ENCODE measurements around the gene CHRM1.

The CHRM1 gene

GRCh38 chr11:62909107-62909894 lies 11.9 kb downstream of the CHRM1 start:
- H3K18ac ChIP-seq (ENCODE audit: low read length) = peak overlapping the region; percentile 86
- H2BK120ac ChIP-seq (ENCODE audit: low read depth, low read length) = peak overlapping the region; percentile 53
- no peaks in the 10 kb centered on the region for H3K79me1 ChIP-seq (ENCODE audit: low read depth, low read length)
- WGBS, 2 donors (ENCODE audit: extremely low coverage in 2 of 2, insufficient read length in 2 of 2, insufficient replicate concordance in 1 of 2) = no CpG with 5 or more reads among the region's 24 CpGs
- peaks cover 0 to 5% of the 10 kb centered on the region in 2 donors for H3K4me1 ChIP-seq (ENCODE audit: control insufficient read depth in 2 of 2, insufficient read depth in 1 of 2, low read depth in 1 of 2, low read length in 2 of 2)
- H2AK5ac ChIP-seq (ENCODE audit: low read depth, low read length) = peak overlapping the region; percentile 85
- H3K14ac ChIP-seq (ENCODE audit: low read length) = no peak overlapping the region
- H2BK15ac ChIP-seq (ENCODE audit: low read length) = peak overlapping the region; percentile 93
- H4K91ac ChIP-seq (ENCODE audit: low read depth, low read length, poor library complexity) = peak overlapping the region; percentile 82
- no peak overlapping the region for H3K9ac ChIP-seq (ENCODE audit: low read depth, low read length, poor library complexity)
- no peak overlapping the region for H3K4me3 ChIP-seq (ENCODE audit: low read length in 2 of 2)
- peak overlapping the region; percentile 47 for H3K23ac ChIP-seq (ENCODE audit: low read depth, low read length, poor library complexity)
- peak overlapping the region; percentile 6 for H2BK5ac ChIP-seq (ENCODE audit: low read length)
- DNase-seq (ENCODE audit: low spot score) = peak; percentile 58
- H4K8ac ChIP-seq (ENCODE audit: low read depth, low read length) = peak overlapping the region; percentile 27
- peak overlapping the region; percentile 70 for H2BK12ac ChIP-seq (ENCODE audit: low read length)
- H3K4me2 ChIP-seq (ENCODE audit: insufficient read depth, low read length, poor library complexity, severe bottlenecking) = no peak overlapping the region
- no peaks in the 10 kb centered on the region for H3K36me3 ChIP-seq (replicated peaks in 1 of 2; ENCODE audit: control insufficient read depth in 2 of 2, insufficient read depth in 2 of 2, low read length in 2 of 2)
- H3K9me3 ChIP-seq (replicated peaks in 1 of 2; ENCODE audit: control insufficient read depth in 2 of 2, insufficient read depth in 1 of 2, low read depth in 1 of 2, low read length in 2 of 2) = no peaks in the 10 kb centered on the region
- no peak overlapping the region for H3K27ac ChIP-seq (replicated peaks; ENCODE audit: low read length)
- H3K27me3 ChIP-seq (ENCODE audit: control insufficient read depth in 3 of 3, insufficient read depth in 3 of 3, low read depth in 1 of 3, low read length in 3 of 3) = peaks cover 0 to 41% (median 2%) of the 10 kb centered on the region in 3 experiments
- H2AFZ ChIP-seq (ENCODE audit: low read length) = peak overlapping the region; percentile 84
- H3K4ac ChIP-seq (ENCODE audit: low read length) = peak overlapping the region; percentile 67

GRCh38 chr11:62908468-62909072 lies 12.6 kb downstream of the CHRM1 start:
- Histone ChIP-seq H3K27me3 (ENCODE audit: control insufficient read depth in 3 of 3, insufficient read depth in 3 of 3, low read depth in 1 of 3, low read length in 3 of 3) (peaks cover 0 to 44% (median 2%) of the 10 kb centered on the region in 3 experiments), H2AFZ (ENCODE audit: low read length) (peak overlapping the region; percentile 84), H4K8ac (ENCODE audit: low read depth, low read length) (no peak overlapping the region), H3K4ac (ENCODE audit: low read length) (no peak overlapping the region), H3K36me3 (replicated peaks in 1 of 2; ENCODE audit: control insufficient read depth in 2 of 2, insufficient read depth in 2 of 2, low read length in 2 of 2) (no peaks in the 10 kb centered on the region), H2BK15ac (ENCODE audit: low read length) (peak overlapping the region; percentile 24), H3K79me1 (ENCODE audit: low read depth, low read length) (no peaks in the 10 kb centered on the region), H3K27ac (replicated peaks; ENCODE audit: low read length) (no peak overlapping the region), H3K14ac (ENCODE audit: low read length) (no peak overlapping the region), H3K9me3 (replicated peaks in 1 of 2; ENCODE audit: control insufficient read depth in 2 of 2, insufficient read depth in 1 of 2, low read depth in 1 of 2, low read length in 2 of 2) (no peaks in the 10 kb centered on the region), H2BK12ac (ENCODE audit: low read length) (peak overlapping the region; percentile 31), H2BK5ac (ENCODE audit: low read length) (no peak overlapping the region), H3K23ac (ENCODE audit: low read depth, low read length, poor library complexity) (no peak overlapping the region), H3K18ac (ENCODE audit: low read length) (peak overlapping the region; percentile 74), H2BK120ac (ENCODE audit: low read depth, low read length) (peak overlapping the region; percentile 53), H3K9ac (ENCODE audit: low read depth, low read length, poor library complexity) (no peak overlapping the region), H3K4me2 (ENCODE audit: insufficient read depth, low read length, poor library complexity, severe bottlenecking) (no peak overlapping the region), H2AK5ac (ENCODE audit: low read depth, low read length) (peak overlapping the region; percentile 85), H3K4me1 (ENCODE audit: control insufficient read depth in 2 of 2, insufficient read depth in 1 of 2, low read depth in 1 of 2, low read length in 2 of 2) (peaks cover 0 to 5% of the 10 kb centered on the region in 2 donors), H4K91ac (ENCODE audit: low read depth, low read length, poor library complexity) (no peak overlapping the region), H3K4me3 (ENCODE audit: low read length in 2 of 2) (no peak overlapping the region)
- no CpG with 5 or more reads among the region's 9 CpGs for WGBS, 2 donors (ENCODE audit: extremely low coverage in 2 of 2, insufficient read length in 2 of 2, insufficient replicate concordance in 1 of 2)
- DNase-seq (ENCODE audit: low spot score) = no peak

- H3K36me3 ChIP-seq (replicated peaks in 1 of 2; ENCODE audit: control insufficient read depth in 2 of 2, insufficient read depth in 2 of 2, low read length in 2 of 2) = no peaks in the 10 kb centered on the region
- H4K91ac ChIP-seq (ENCODE audit: low read depth, low read length, poor library complexity) = no peak overlapping the region
- H3K4ac ChIP-seq (ENCODE audit: low read length) = no peak overlapping the region
- H3K4me1 ChIP-seq (ENCODE audit: control insufficient read depth in 2 of 2, insufficient read depth in 1 of 2, low read depth in 1 of 2, low read length in 2 of 2) = peaks cover 0 to 5% of the 10 kb centered on the region in 2 donors
- no peaks in the 10 kb centered on the region for H3K9me3 ChIP-seq (replicated peaks in 1 of 2; ENCODE audit: control insufficient read depth in 2 of 2, insufficient read depth in 1 of 2, low read depth in 1 of 2, low read length in 2 of 2)
- H3K23ac ChIP-seq (ENCODE audit: low read depth, low read length, poor library complexity) = no peak overlapping the region
- no peak overlapping the region for H2BK5ac ChIP-seq (ENCODE audit: low read length)
- peaks cover 0 to 56% (median 2%) of the 10 kb centered on the region in 3 experiments for H3K27me3 ChIP-seq (ENCODE audit: control insufficient read depth in 3 of 3, insufficient read depth in 3 of 3, low read depth in 1 of 3, low read length in 3 of 3)
- no peak overlapping the region for H3K4me3 ChIP-seq (ENCODE audit: low read length in 2 of 2)
- H3K4me2 ChIP-seq (ENCODE audit: insufficient read depth, low read length, poor library complexity, severe bottlenecking) = no peak overlapping the region
- H4K8ac ChIP-seq (ENCODE audit: low read depth, low read length) = no peak overlapping the region
- no peak overlapping the region for H2BK12ac ChIP-seq (ENCODE audit: low read length)
- no peaks in the 10 kb centered on the region for H3K79me1 ChIP-seq (ENCODE audit: low read depth, low read length)
- no peak overlapping the region for H2BK120ac ChIP-seq (ENCODE audit: low read depth, low read length)
- no peak overlapping the region for H3K14ac ChIP-seq (ENCODE audit: low read length)
- peak overlapping the region; percentile 47 for H2AFZ ChIP-seq (ENCODE audit: low read length)
- no peak overlapping the region for H2BK15ac ChIP-seq (ENCODE audit: low read length)
- H2AK5ac ChIP-seq (ENCODE audit: low read depth, low read length) = no peak overlapping the region
- H3K27ac ChIP-seq (replicated peaks; ENCODE audit: low read length) = no peak overlapping the region
- peak; percentile 90 for DNase-seq (ENCODE audit: low spot score)
- no CpG with 5 or more reads among the region's 14 CpGs for WGBS, 2 donors (ENCODE audit: extremely low coverage in 2 of 2, insufficient read length in 2 of 2, insufficient replicate concordance in 1 of 2)
- H3K18ac ChIP-seq (ENCODE audit: low read length) = no peak overlapping the region
- H3K9ac ChIP-seq (ENCODE audit: low read depth, low read length, poor library complexity) = no peak overlapping the region
These were observed 15.1 kb downstream of the CHRM1 start for GRCh38 chr11:62905927-62906531.

GRCh38 chr11:62905296-62905695 lies 15.9 kb downstream of the CHRM1 start:
- H2BK15ac ChIP-seq (ENCODE audit: low read length) = no peak overlapping the region
- H3K4me2 ChIP-seq (ENCODE audit: insufficient read depth, low read length, poor library complexity, severe bottlenecking) = no peak overlapping the region
- no peak overlapping the region for H3K4me3 ChIP-seq (ENCODE audit: low read length in 2 of 2)
- H4K8ac ChIP-seq (ENCODE audit: low read depth, low read length) = no peak overlapping the region
- DNase-seq (ENCODE audit: low spot score) = no peak
- no peak overlapping the region for H2BK12ac ChIP-seq (ENCODE audit: low read length)
- no peak overlapping the region for H2AK5ac ChIP-seq (ENCODE audit: low read depth, low read length)
- H2BK120ac ChIP-seq (ENCODE audit: low read depth, low read length) = no peak overlapping the region
- H3K9ac ChIP-seq (ENCODE audit: low read depth, low read length, poor library complexity) = no peak overlapping the region
- no peaks in the 10 kb centered on the region for H3K79me1 ChIP-seq (ENCODE audit: low read depth, low read length)
- H3K4ac ChIP-seq (ENCODE audit: low read length) = no peak overlapping the region
- no peak overlapping the region for H3K14ac ChIP-seq (ENCODE audit: low read length)
- H3K27ac ChIP-seq (replicated peaks; ENCODE audit: low read length) = no peak overlapping the region
- H4K91ac ChIP-seq (ENCODE audit: low read depth, low read length, poor library complexity) = no peak overlapping the region
- H2BK5ac ChIP-seq (ENCODE audit: low read length) = no peak overlapping the region
- no peak overlapping the region for H3K18ac ChIP-seq (ENCODE audit: low read length)
- peaks cover 0 to 5% of the 10 kb centered on the region in 2 donors for H3K4me1 ChIP-seq (ENCODE audit: control insufficient read depth in 2 of 2, insufficient read depth in 1 of 2, low read depth in 1 of 2, low read length in 2 of 2)
- no CpG with 5 or more reads among the region's 3 CpGs for WGBS, 2 donors (ENCODE audit: extremely low coverage in 2 of 2, insufficient read length in 2 of 2, insufficient replicate concordance in 1 of 2)
- no peaks in the 10 kb centered on the region for H3K9me3 ChIP-seq (replicated peaks in 1 of 2; ENCODE audit: control insufficient read depth in 2 of 2, insufficient read depth in 1 of 2, low read depth in 1 of 2, low read length in 2 of 2)
- H3K23ac ChIP-seq (ENCODE audit: low read depth, low read length, poor library complexity) = no peak overlapping the region
- peak overlapping the region; percentile 47 for H2AFZ ChIP-seq (ENCODE audit: low read length)
- no peaks in the 10 kb centered on the region for H3K36me3 ChIP-seq (replicated peaks in 1 of 2; ENCODE audit: control insufficient read depth in 2 of 2, insufficient read depth in 2 of 2, low read length in 2 of 2)
- peaks cover 0 to 56% (median 2%) of the 10 kb centered on the region in 3 experiments for H3K27me3 ChIP-seq (ENCODE audit: control insufficient read depth in 3 of 3, insufficient read depth in 3 of 3, low read depth in 1 of 3, low read length in 3 of 3)

All from neuronal stem cell (in vitro differentiated cells).